HCT116 (cell line): Measurements from ENCODE around the gene IFIH1. TPM values are rescaled to one million over a fixed set of nuclear protein-coding genes. Genes with fewer than 3 reads are reported as not detected.

ENCODE experiments used
- ATAC-seq: fragments of 200-7000 bp; cut with Tn5 transposase; 2 replicates; pipeline ENCODE4 v1.9.1; 2020; ENCODE audit warnings: mild to moderate bottlenecking, moderate library complexity
- BruUV-seq: library from RNA; stranded (reverse); fragments of 400-500 nt; replicated peaks from 2 replicates; lab custom pipeline; 2021; lab: Mats Ljungman, UMichigan
- CTCF ChIA-PET: fragments of 300-600 bp; sonication (Branson Sonifier 250); formaldehyde crosslinking; loops from one replicate; lab custom pipeline; 2021; ENCODE audit warnings: antibody characterized with exemption; lab: Charles Lee
- POLR2A ChIA-PET: fragments of 300-600, 350-600 bp; sonication (Branson Sonifier 250); formaldehyde crosslinking; loops from one replicate; lab custom pipeline; 2021; ENCODE audit warnings: antibody characterized with exemption; lab: Charles Lee
- RAD21 ChIA-PET, 2 experiments: fragments of 300-600 bp; sonication (Branson Sonifier 250); formaldehyde crosslinking; loops; one replicate each; lab custom pipeline; 2023; ENCODE audit warnings: low total read pairs in 2 of 2; ENCODE audit not compliant: uncharacterized antibody in 2 of 2, unreplicated experiment in 2 of 2, low non-redundant PET in 1 of 2; lab: Charles Lee
- DNase-seq: peaks from one replicate; pipeline ENCODE4 v3.0.0-alpha.2; 2010; ENCODE audit warnings: low read depth, low spot score
- H2AFZ ChIP-seq: fragments of 200-600 bp; shearing (Covaris generic), sonication (generic); 2 replicates; pipeline ENCODE4 v1.6.1; 2017; ENCODE audit warnings: low read depth, mixed run types, mixed read lengths, antibody characterized with exemption, low read length; ENCODE audit not compliant: poor library complexity, severe bottlenecking
- H3K27ac ChIP-seq: 2 replicates; pipeline ENCODE4 v1.5.1; 2012; ENCODE audit warnings: low read depth, low read length
- H3K27me3 ChIP-seq: fragments of 200-600 bp; sonication (generic); 2 replicates; pipeline ENCODE4 v1.6.1; 2016; ENCODE audit warnings: mixed run types, low read length, mixed read lengths; ENCODE audit not compliant: insufficient read depth
- H3K36me3 ChIP-seq, 2 experiments: fragments of 200-500 bp in 1 of 2; fragments of 200-600 bp in 1 of 2; sonication (Bioruptor generic) in 1 of 2; sonication (generic) in 1 of 2; 2 replicates each; pipeline versions ENCODE4 v1.5.1 to v1.6.1; 2014 to 2016; ENCODE audit warnings: low read length in 2 of 2, inconsistent platforms in 1 of 2, mixed read lengths in 1 of 2, mixed run types in 1 of 2; ENCODE audit not compliant: insufficient read depth in 2 of 2, control insufficient read depth in 1 of 2
- H3K4me1 ChIP-seq, 2 experiments: fragments of 200-600 bp in 1 of 2; sonication (generic) in 1 of 2; 2 replicates each; pipeline versions ENCODE4 v1.5.1 to v1.6.1; 2012 to 2017; ENCODE audit warnings: low read length in 2 of 2, inconsistent platforms in 1 of 2, mild to moderate bottlenecking in 1 of 2, mixed read lengths in 1 of 2, mixed run types in 1 of 2, moderate library complexity in 1 of 2; ENCODE audit not compliant: insufficient read depth in 2 of 2, control insufficient read depth in 1 of 2
- H3K4me2 ChIP-seq: fragments of 200-600 bp; sonication (generic); 2 replicates; pipeline ENCODE4 v1.6.1; 2017; ENCODE audit warnings: mixed run types, low read length, mixed read lengths
- H3K4me3 ChIP-seq, 2 experiments: fragments of 200-600 bp in 1 of 2; sonication (generic) in 1 of 2; replicated peaks in 1 of 2; 2 replicates each; pipeline ENCODE4 v1.5.1; 2011 to 2016; ENCODE audit warnings: low read length in 2 of 2, control low read depth in 1 of 2, low read depth in 1 of 2, mild to moderate bottlenecking in 1 of 2, mixed read lengths in 1 of 2, mixed run types in 1 of 2
- H3K79me2 ChIP-seq: fragments of 200-600 bp; sonication (generic); 2 replicates; pipeline ENCODE4 v1.6.1; 2017; ENCODE audit warnings: mild to moderate bottlenecking, mixed run types, low read length, moderate library complexity, mixed read lengths; ENCODE audit not compliant: insufficient read depth
- H3K9ac ChIP-seq: fragments of 200-600 bp; sonication (generic); 2 replicates; pipeline ENCODE4 v1.6.1; 2016; ENCODE audit warnings: low read length, mixed read lengths
- H3K9me2 ChIP-seq: fragments of 200-600 bp; sonication (generic), shearing (Covaris generic); 2 replicates; pipeline ENCODE4 v1.6.1; 2017; ENCODE audit warnings: mixed run types, mild to moderate bottlenecking, moderate library complexity; ENCODE audit not compliant: insufficient read depth
- H3K9me3 ChIP-seq, 2 experiments: fragments of 200-500 bp in 1 of 2; fragments of 200-600 bp in 1 of 2; sonication (Bioruptor generic) in 1 of 2; sonication (generic) in 1 of 2; 2 replicates each; pipeline ENCODE4 v1.6.1; 2014 to 2017; ENCODE audit warnings: low read length in 2 of 2, mixed read lengths in 2 of 2, inconsistent platforms in 1 of 2, low read depth in 1 of 2, mild to moderate bottlenecking in 1 of 2, mixed run types in 1 of 2, moderate library complexity in 1 of 2; ENCODE audit not compliant: control insufficient read depth in 1 of 2, insufficient read depth in 1 of 2
- H4K20me1 ChIP-seq: fragments of 200-600 bp; sonication (generic), shearing (Covaris generic); 2 replicates; pipeline ENCODE4 v1.6.1; 2017; ENCODE audit warnings: mixed run types, mild to moderate bottlenecking, moderate library complexity; ENCODE audit not compliant: insufficient read depth
- CBX3 ChIP-seq: IDR thresholded peaks from 2 replicates; pipeline ENCODE4 v1.6.1; 2012; ENCODE audit warnings: low read depth
- CTCF ChIP-seq, 3 experiments: fragments of 200-600 bp in 1 of 3; sonication (generic) in 1 of 3; IDR thresholded peaks in 2 of 3; conservative IDR thresholded peaks in 1 of 3; 2 replicates each; pipeline ENCODE4 v1.5.1; 2012 to 2017; ENCODE audit warnings: low read depth in 2 of 3, low read length in 2 of 3, antibody characterized with exemption in 1 of 3, borderline replicate concordance in 1 of 3, control low read depth in 1 of 3, mild to moderate bottlenecking in 1 of 3, mixed read lengths in 1 of 3, mixed run types in 1 of 3, moderate library complexity in 1 of 3; ENCODE audit not compliant: insufficient read depth in 1 of 3
- POLR2A ChIP-seq: IDR thresholded peaks from 2 replicates; pipeline ENCODE4 v1.7.0; 2011; ENCODE audit warnings: borderline replicate concordance; ENCODE audit not compliant: insufficient read depth, insufficient read length; ENCODE audit errors: extremely low read depth
- RAD21 ChIP-seq: IDR thresholded peaks from 2 replicates; pipeline ENCODE4 v1.6.1; 2012; ENCODE audit warnings: low read depth, mild to moderate bottlenecking
- YY1 ChIP-seq: IDR thresholded peaks from 2 replicates; pipeline ENCODE4 v1.6.1; 2011; ENCODE audit warnings: low read length, low read depth, moderate library complexity, mild to moderate bottlenecking; ENCODE audit not compliant: insufficient replicate concordance; ENCODE audit errors: extremely low read depth
- ZFX ChIP-seq: fragments of 450-650 bp; IDR thresholded peaks from 2 replicates; pipeline ENCODE4 v1.6.1; 2017
- ZNF274 ChIP-seq: fragments of 200-500 bp; sonication (Bioruptor generic); IDR thresholded peaks from 2 replicates; pipeline ENCODE4 v1.6.1; 2014; ENCODE audit warnings: mild to moderate bottlenecking, low read depth, low read length, inconsistent platforms
- intact Hi-C: fragments of 100-400 bp; cut with micrococcal nuclease; formaldehyde crosslinking; loops from 2 replicates; pipeline ENCODE4 v1.10.0; 2022
- total RNA-seq: library from RNA; stranded (reverse); gene quantifications from one replicate; pipeline ENCODE4 v1.2.1, GENCODE V29; 2021; ENCODE audit not compliant: unreplicated experiment
- TF ChIP-seq, protein P1 (sequence below): IDR thresholded peaks from 2 replicates; pipeline ENCODE4 v1.6.1; 2012; ENCODE audit warnings: low read depth
- TF ChIP-seq, protein P2 (sequence below): IDR thresholded peaks from 2 replicates; pipeline ENCODE4 v1.6.1; 2011; ENCODE audit warnings: mild to moderate bottlenecking, low read length, moderate library complexity; ENCODE audit not compliant: insufficient replicate concordance; ENCODE audit errors: extremely low read depth

The IFIH1 gene
- total RNA-seq, 1 experiment from 2014 or later, result 7.0 TPM

- intact Hi-C loops, result loop anchor here (1.0 to 2.0 kb wide), 2 partner anchors 148 to 714 kb away; no protein-coding TSS in a partner anchor
- Histone ChIP-seq H3K4me2 (no peak overlapping the region; the same call in 1 of the 2 replicates), H3K4me1 (no peaks in the 10 kb centered on the region), H3K27ac (no peak overlapping the region), H3K9me2 (no peaks in the 10 kb centered on the region), H3K9ac (no peak overlapping the region), H3K79me2 (no peaks in the 10 kb centered on the region), H4K20me1 (no peaks in the 10 kb centered on the region), H3K36me3 (no peaks in the 10 kb centered on the region), H3K4me3 (no peak overlapping the region), H3K9me3 (no peaks in the 10 kb centered on the region), H2AFZ (peak overlapping the region; percentile 78), H3K27me3 (no peaks in the 10 kb centered on the region)
- RAD21 ChIA-PET, result no interaction called here
- ATAC-seq, result peak; percentile 83
- peak; percentile 41 for DNase-seq
- BruUV-seq, result no TSS peak
- TF ChIP-seq CTCF (IDR thresholded peaks at IDR 0.05 in 2 of 3, conservative IDR thresholded peaks at IDR 0.05 in 1 of 3; ENCODE audit: borderline replicate concordance in 1 of 3, insufficient read depth in 1 of 3, low read depth in 2 of 3, low read length in 2 of 3), result peak; percentile 64 to 91 (median 65); a peak in 5 of 6 replicates
- peak; percentile 71 for TF ChIP-seq RAD21
- no peak for TF ChIP-seq ZFX
- POLR2A ChIA-PET, result no interaction called here
- CTCF ChIA-PET, result interaction anchor here (0.7 to 7.7 kb wide), 6 partner anchors 14 to 176 kb away, joined by 3 to 119 read pairs (median 4); partner anchors contain the start of gene GCG
Observed at GRCh38 chr2:162301151-162301804, 17.2 kb downstream of the IFIH1 start.

GRCh38 chr2:162300266-162300665 lies 18.2 kb downstream of the IFIH1 start:
- H3K27me3 ChIP-seq, result no peaks in the 10 kb centered on the region
- intact Hi-C loops, result loop anchor here (2.0 kb wide), 1 partner anchor 713 kb away; no protein-coding TSS in a partner anchor
- POLR2A ChIA-PET, result no interaction called here
- CTCF ChIA-PET, result interaction anchor here (2.4 to 7.7 kb wide), 2 partner anchors 80 to 147 kb away, joined by 21 to 119 read pairs; partner anchors contain the start of gene GCG
- ATAC-seq (no peak), DNase-seq (no peak)
- no peak overlapping the region for H3K27ac ChIP-seq
- H2AFZ ChIP-seq, result no peak overlapping the region
- no peaks in the 10 kb centered on the region for H4K20me1 ChIP-seq
- no peaks in the 10 kb centered on the region for H3K36me3 ChIP-seq
- no peak overlapping the region for H3K4me3 ChIP-seq
- no TSS peak for BruUV-seq
- no peaks in the 10 kb centered on the region for H3K79me2 ChIP-seq
- RAD21 ChIA-PET, result no interaction called here
- no peaks in the 10 kb centered on the region for H3K9me2 ChIP-seq
- H3K4me1 ChIP-seq, result no peaks in the 10 kb centered on the region
- H3K9ac ChIP-seq, result no peak overlapping the region
- no peak overlapping the region for H3K4me2 ChIP-seq
- no peaks in the 10 kb centered on the region for H3K9me3 ChIP-seq
- TF ChIP-seq, protein P1, sequence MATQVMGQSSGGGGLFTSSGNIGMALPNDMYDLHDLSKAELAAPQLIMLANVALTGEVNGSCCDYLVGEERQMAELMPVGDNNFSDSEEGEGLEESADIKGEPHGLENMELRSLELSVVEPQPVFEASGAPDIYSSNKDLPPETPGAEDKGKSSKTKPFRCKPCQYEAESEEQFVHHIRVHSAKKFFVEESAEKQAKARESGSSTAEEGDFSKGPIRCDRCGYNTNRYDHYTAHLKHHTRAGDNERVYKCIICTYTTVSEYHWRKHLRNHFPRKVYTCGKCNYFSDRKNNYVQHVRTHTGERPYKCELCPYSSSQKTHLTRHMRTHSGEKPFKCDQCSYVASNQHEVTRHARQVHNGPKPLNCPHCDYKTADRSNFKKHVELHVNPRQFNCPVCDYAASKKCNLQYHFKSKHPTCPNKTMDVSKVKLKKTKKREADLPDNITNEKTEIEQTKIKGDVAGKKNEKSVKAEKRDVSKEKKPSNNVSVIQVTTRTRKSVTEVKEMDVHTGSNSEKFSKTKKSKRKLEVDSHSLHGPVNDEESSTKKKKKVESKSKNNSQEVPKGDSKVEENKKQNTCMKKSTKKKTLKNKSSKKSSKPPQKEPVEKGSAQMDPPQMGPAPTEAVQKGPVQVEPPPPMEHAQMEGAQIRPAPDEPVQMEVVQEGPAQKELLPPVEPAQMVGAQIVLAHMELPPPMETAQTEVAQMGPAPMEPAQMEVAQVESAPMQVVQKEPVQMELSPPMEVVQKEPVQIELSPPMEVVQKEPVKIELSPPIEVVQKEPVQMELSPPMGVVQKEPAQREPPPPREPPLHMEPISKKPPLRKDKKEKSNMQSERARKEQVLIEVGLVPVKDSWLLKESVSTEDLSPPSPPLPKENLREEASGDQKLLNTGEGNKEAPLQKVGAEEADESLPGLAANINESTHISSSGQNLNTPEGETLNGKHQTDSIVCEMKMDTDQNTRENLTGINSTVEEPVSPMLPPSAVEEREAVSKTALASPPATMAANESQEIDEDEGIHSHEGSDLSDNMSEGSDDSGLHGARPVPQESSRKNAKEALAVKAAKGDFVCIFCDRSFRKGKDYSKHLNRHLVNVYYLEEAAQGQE, result no peak
- TF ChIP-seq, protein P2, sequence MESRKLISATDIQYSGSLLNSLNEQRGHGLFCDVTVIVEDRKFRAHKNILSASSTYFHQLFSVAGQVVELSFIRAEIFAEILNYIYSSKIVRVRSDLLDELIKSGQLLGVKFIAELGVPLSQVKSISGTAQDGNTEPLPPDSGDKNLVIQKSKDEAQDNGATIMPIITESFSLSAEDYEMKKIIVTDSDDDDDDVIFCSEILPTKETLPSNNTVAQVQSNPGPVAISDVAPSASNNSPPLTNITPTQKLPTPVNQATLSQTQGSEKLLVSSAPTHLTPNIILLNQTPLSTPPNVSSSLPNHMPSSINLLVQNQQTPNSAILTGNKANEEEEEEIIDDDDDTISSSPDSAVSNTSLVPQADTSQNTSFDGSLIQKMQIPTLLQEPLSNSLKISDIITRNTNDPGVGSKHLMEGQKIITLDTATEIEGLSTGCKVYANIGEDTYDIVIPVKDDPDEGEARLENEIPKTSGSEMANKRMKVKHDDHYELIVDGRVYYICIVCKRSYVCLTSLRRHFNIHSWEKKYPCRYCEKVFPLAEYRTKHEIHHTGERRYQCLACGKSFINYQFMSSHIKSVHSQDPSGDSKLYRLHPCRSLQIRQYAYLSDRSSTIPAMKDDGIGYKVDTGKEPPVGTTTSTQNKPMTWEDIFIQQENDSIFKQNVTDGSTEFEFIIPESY, result no peak
- TF ChIP-seq YY1, result no peak
- no peak for TF ChIP-seq CBX3
- no peak for TF ChIP-seq POLR2A
- no peak for TF ChIP-seq ZNF274
